ENCODE results near the gene LSP1. TPM values are rescaled to one million over a fixed set of nuclear protein-coding genes. Genes with fewer than 3 reads are reported as not detected.

LSP1 gene
- polyA plus RNA-seq, 1 donor from 2014 or later = not detected

DNA sequence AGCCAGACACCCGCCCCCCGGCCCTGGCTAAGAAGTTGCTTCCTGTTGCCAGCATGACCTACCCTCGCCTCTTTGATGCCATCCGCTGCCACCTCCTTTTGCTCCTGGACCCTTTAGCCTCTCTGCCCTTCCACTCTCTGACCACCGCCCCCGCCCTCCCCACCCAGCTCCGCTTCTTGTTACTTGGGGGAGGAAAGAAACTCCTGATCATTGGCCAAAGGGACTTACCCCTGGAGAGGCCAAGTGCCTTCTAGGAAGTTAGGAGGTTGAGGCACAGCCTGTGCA, 38.9 kb downstream of the LSP1 start, which contains the start of gene PRR33:
Gene PRR33, minus strand, starts transcription at position 65 of the 285 bp plus-strand sequence. CDS start 1,311 bp downstream, outside the sequence.
- no peak within 1 kb of the TSS for H3K4me3 ChIP-seq (ENCODE audit: low read length)
- H3K27me3 ChIP-seq (ENCODE audit: insufficient read depth, low read depth, low read length) = no peaks in the 10 kb centered on the region
- H3K9me3 ChIP-seq (ENCODE audit: low read length) = no peaks in the 10 kb centered on the region
- H4K20me1 ChIP-seq (ENCODE audit: insufficient read depth) = no peaks in the 10 kb centered on the region
- H3K4me2 ChIP-seq (ENCODE audit: low read length) = no peak within 1 kb of the TSS
- H3K9me2 ChIP-seq (ENCODE audit: insufficient read depth, low read length) = no peaks in the 10 kb centered on the region
- H2AFZ ChIP-seq (ENCODE audit: low read depth, low read length) = no peak within 1 kb of the TSS
- H3F3A ChIP-seq (ENCODE audit: insufficient read depth, low read length, poor library complexity, severe bottlenecking) = no peaks in the 10 kb centered on the region
- no peak within 1 kb of the TSS for H3K27ac ChIP-seq (ENCODE audit: low read length)
- no peaks in the 10 kb centered on the region for H3K79me2 ChIP-seq (replicated peaks; ENCODE audit: insufficient read depth, low read length)
- H3K9ac ChIP-seq (ENCODE audit: low read length) = no peak within 1 kb of the TSS
- TF ChIP-seq POLR2AphosphoS5 (IDR thresholded peaks at IDR 0.05) = no peak
- TF ChIP-seq SMC3 (conservative IDR thresholded peaks at IDR 0.05; ENCODE audit: poor library complexity) = no peak
- TF ChIP-seq, protein P1, sequence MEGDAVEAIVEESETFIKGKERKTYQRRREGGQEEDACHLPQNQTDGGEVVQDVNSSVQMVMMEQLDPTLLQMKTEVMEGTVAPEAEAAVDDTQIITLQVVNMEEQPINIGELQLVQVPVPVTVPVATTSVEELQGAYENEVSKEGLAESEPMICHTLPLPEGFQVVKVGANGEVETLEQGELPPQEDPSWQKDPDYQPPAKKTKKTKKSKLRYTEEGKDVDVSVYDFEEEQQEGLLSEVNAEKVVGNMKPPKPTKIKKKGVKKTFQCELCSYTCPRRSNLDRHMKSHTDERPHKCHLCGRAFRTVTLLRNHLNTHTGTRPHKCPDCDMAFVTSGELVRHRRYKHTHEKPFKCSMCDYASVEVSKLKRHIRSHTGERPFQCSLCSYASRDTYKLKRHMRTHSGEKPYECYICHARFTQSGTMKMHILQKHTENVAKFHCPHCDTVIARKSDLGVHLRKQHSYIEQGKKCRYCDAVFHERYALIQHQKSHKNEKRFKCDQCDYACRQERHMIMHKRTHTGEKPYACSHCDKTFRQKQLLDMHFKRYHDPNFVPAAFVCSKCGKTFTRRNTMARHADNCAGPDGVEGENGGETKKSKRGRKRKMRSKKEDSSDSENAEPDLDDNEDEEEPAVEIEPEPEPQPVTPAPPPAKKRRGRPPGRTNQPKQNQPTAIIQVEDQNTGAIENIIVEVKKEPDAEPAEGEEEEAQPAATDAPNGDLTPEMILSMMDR (IDR thresholded peaks at IDR 0.05; ENCODE audit: poor library complexity, severe bottlenecking) = no peak
- no peaks in the 10 kb centered on the region for H3K36me3 ChIP-seq (ENCODE audit: insufficient read depth, low read length)

DNA sequence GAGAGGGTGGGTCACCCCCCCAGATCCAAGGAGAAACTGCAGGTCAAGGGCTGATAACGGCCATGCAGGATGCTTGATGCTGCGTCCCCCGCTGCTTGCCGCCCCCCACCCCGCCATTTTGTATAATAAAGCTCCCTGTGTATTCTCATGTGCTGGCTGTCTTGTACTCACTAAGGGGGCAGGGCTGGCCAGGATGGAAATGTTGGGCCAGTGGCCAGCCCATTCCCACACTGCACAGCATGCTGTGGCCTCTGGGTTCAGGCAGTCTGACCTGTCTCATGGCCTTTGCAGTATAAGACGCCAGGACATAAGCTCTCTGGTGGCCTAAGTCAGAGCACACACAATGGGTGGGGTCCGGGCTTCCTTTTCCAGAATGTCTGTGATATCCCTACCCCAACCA, 39.2 kb downstream of the LSP1 start:
- H3K36me3 ChIP-seq (ENCODE audit: insufficient read depth, low read length) = no peaks in the 10 kb centered on the region
- H3K79me2 ChIP-seq (replicated peaks; ENCODE audit: insufficient read depth, low read length) = no peaks in the 10 kb centered on the region
- no peaks in the 10 kb centered on the region for H3K9me3 ChIP-seq (ENCODE audit: low read length)
- H3F3A ChIP-seq (ENCODE audit: insufficient read depth, low read length, poor library complexity, severe bottlenecking) = no peaks in the 10 kb centered on the region
- no peak for TF ChIP-seq EZH2 (IDR thresholded peaks at IDR 0.05; ENCODE audit: borderline replicate concordance, insufficient read depth, low read length, poor library complexity, severe bottlenecking)
- no peak for TF ChIP-seq EP300 (conservative IDR thresholded peaks at IDR 0.05; ENCODE audit: poor library complexity, severe bottlenecking)
- TF ChIP-seq, protein P1 (IDR thresholded peaks at IDR 0.05; ENCODE audit: poor library complexity, severe bottlenecking) = no peak
- no peak overlapping the region for H2AFZ ChIP-seq (ENCODE audit: low read depth, low read length)
- H3K9me2 ChIP-seq (ENCODE audit: insufficient read depth, low read length) = no peaks in the 10 kb centered on the region
- no peak overlapping the region for H3K27ac ChIP-seq (ENCODE audit: low read length)
- H3K9ac ChIP-seq (ENCODE audit: low read length) = no peak overlapping the region
- no peaks in the 10 kb centered on the region for H4K20me1 ChIP-seq (ENCODE audit: insufficient read depth)
- no peaks in the 10 kb centered on the region for H3K27me3 ChIP-seq (ENCODE audit: insufficient read depth, low read depth, low read length)
- no peak overlapping the region for H3K4me2 ChIP-seq (ENCODE audit: low read length)
- H3K4me3 ChIP-seq (ENCODE audit: low read length) = no peak overlapping the region

DNA sequence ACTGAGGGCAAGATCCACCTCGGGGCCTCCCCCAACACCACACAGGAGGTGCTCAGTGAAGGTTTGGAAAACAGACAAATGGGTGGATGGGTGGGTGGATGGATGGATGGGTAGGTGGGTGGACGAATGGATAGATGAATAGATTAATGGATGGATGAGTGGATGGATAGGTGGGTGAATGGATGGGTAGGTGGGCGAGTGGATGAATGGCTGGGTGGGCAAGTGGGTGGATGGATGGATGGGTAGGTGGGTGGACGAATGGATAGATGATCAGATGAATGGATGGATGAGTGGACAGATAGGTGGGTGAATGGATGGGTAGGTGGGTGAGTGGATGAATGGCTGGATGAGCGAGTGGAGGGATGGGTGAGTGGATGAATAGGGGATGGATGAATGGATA, 39.7 kb downstream of the LSP1 start:
- Histone ChIP-seq H3K9me2 (ENCODE audit: insufficient read depth, low read length) (no peaks in the 10 kb centered on the region), H3K36me3 (ENCODE audit: insufficient read depth, low read length) (no peaks in the 10 kb centered on the region), H3K79me2 (replicated peaks; ENCODE audit: insufficient read depth, low read length) (no peaks in the 10 kb centered on the region), H3K4me2 (ENCODE audit: low read length) (no peak overlapping the region), H2AFZ (ENCODE audit: low read depth, low read length) (no peak overlapping the region), H3K27ac (ENCODE audit: low read length) (no peak overlapping the region), H3K9ac (ENCODE audit: low read length) (no peak overlapping the region), H4K20me1 (ENCODE audit: insufficient read depth) (no peaks in the 10 kb centered on the region), H3K4me3 (ENCODE audit: low read length) (no peak overlapping the region), H3K27me3 (ENCODE audit: insufficient read depth, low read depth, low read length) (no peaks in the 10 kb centered on the region), H3K9me3 (ENCODE audit: low read length) (no peaks in the 10 kb centered on the region), H3F3A (ENCODE audit: insufficient read depth, low read length, poor library complexity, severe bottlenecking) (no peaks in the 10 kb centered on the region)
- no peak for TF ChIP-seq EZH2 (IDR thresholded peaks at IDR 0.05; ENCODE audit: borderline replicate concordance, insufficient read depth, low read length, poor library complexity, severe bottlenecking)
- no peak for TF ChIP-seq SMC3 (conservative IDR thresholded peaks at IDR 0.05; ENCODE audit: poor library complexity)
- no peak for TF ChIP-seq POLR2AphosphoS5 (IDR thresholded peaks at IDR 0.05)
- no peak for TF ChIP-seq RAD21 (conservative IDR thresholded peaks at IDR 0.05)
- TF ChIP-seq, protein P1 (IDR thresholded peaks at IDR 0.05; ENCODE audit: poor library complexity, severe bottlenecking) = no peak
- TF ChIP-seq TAF1 (IDR thresholded peaks at IDR 0.05; ENCODE audit: low read depth) = no peak
- TF ChIP-seq, protein P2, sequence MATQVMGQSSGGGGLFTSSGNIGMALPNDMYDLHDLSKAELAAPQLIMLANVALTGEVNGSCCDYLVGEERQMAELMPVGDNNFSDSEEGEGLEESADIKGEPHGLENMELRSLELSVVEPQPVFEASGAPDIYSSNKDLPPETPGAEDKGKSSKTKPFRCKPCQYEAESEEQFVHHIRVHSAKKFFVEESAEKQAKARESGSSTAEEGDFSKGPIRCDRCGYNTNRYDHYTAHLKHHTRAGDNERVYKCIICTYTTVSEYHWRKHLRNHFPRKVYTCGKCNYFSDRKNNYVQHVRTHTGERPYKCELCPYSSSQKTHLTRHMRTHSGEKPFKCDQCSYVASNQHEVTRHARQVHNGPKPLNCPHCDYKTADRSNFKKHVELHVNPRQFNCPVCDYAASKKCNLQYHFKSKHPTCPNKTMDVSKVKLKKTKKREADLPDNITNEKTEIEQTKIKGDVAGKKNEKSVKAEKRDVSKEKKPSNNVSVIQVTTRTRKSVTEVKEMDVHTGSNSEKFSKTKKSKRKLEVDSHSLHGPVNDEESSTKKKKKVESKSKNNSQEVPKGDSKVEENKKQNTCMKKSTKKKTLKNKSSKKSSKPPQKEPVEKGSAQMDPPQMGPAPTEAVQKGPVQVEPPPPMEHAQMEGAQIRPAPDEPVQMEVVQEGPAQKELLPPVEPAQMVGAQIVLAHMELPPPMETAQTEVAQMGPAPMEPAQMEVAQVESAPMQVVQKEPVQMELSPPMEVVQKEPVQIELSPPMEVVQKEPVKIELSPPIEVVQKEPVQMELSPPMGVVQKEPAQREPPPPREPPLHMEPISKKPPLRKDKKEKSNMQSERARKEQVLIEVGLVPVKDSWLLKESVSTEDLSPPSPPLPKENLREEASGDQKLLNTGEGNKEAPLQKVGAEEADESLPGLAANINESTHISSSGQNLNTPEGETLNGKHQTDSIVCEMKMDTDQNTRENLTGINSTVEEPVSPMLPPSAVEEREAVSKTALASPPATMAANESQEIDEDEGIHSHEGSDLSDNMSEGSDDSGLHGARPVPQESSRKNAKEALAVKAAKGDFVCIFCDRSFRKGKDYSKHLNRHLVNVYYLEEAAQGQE (IDR thresholded peaks at IDR 0.05; ENCODE audit: borderline replicate concordance) = no peak
- no peak for TF ChIP-seq EP300 (conservative IDR thresholded peaks at IDR 0.05; ENCODE audit: poor library complexity, severe bottlenecking)
- no peak for TF ChIP-seq MXI1 (conservative IDR thresholded peaks at IDR 0.05; ENCODE audit: poor library complexity, severe bottlenecking)

Measured in neural cell (in vitro differentiated cells).